Astrocyte of the cerebellum (primary cell): ENCODE data around the gene FAM53B.

Experiments used
- DNase-seq: peaks from one replicate; pipeline ENCODE4 v3.0.0-alpha.2; 2011; ENCODE audit warnings: low read depth
- H3K4me3 ChIP-seq: 2 replicates; pipeline ENCODE4 v1.5.1; 2011; ENCODE audit warnings: mild to moderate bottlenecking, low read depth, low read length, moderate library complexity
- CTCF ChIP-seq: IDR thresholded peaks from 2 replicates; pipeline ENCODE4 v1.5.1; 2012; ENCODE audit warnings: low read length, low read depth, moderate library complexity, mild to moderate bottlenecking; ENCODE audit errors: missing control alignments
- in situ Hi-C: cut with HindIII; loops from 2 replicates; pipeline ENCODE4 v1.10.0; 2017; ENCODE audit warnings: low sequenced_read_pairs

Gene FAM53B

GRCh38 chr10:124650820-124651401, 93.3 kb downstream of the FAM53B start:
- DNase-seq, result no peak
- in situ Hi-C loops, result no loop called here
- H3K4me3 ChIP-seq, result no peak overlapping the region
- no peak for TF ChIP-seq CTCF

DNA sequence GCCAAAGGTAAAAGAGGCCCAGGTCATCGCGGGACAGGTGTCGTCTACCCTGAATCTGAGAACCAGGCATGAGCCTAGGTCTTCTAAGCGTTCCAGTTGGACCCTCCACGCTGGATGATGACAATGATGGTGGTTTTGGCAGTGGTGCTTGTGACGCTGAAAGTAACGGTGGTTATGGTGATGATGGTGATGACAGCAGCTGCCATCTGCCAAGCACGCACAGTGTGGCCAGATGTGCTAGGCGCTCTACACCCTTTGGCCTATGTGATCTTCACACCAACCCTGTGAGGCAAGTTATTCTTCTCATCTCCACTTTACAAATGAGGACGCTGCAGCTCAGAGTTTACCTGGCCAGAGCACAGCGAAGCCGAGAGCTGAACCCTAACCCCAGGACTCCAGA, 93.9 kb downstream of the FAM53B start:
- in situ Hi-C loops, result no loop called here
- DNase-seq, result no peak
- no peak overlapping the region for H3K4me3 ChIP-seq

GRCh38 chr10:124649214-124649613, 95.0 kb downstream of the FAM53B start:
- in situ Hi-C loops, result no loop called here
- no peak for DNase-seq
- no peak overlapping the region for H3K4me3 ChIP-seq
- no peak for TF ChIP-seq CTCF

More for the DNA sequence above, 93.9 kb downstream of the FAM53B start:
- no peak for TF ChIP-seq CTCF

GRCh38 chr10:124648738-124649137, 95.4 kb downstream of the FAM53B start:
- peak; percentile 56 for DNase-seq
- no peak overlapping the region for H3K4me3 ChIP-seq
- in situ Hi-C loops, result no loop called here
- no peak for TF ChIP-seq CTCF

DNA sequence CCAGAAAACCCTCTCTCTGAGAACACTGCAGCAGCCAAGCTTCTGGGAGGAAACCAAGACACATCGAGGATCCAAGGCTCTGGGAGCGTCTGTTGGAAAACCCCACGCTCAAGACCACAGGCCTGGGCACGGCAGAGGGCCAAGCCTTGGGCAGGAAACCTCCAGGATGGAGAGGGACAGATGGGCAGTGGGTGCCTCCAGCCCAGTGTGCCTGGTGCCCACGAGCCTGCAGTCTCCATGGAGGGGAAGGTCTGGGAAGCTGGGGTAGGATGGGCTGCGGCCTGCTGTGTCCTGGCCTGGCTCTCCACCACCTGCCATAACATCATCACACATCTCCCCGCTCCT, 96.1 kb downstream of the FAM53B start:
- no peak for DNase-seq
- in situ Hi-C loops, result no loop called here
- H3K4me3 ChIP-seq, result no peak overlapping the region

GRCh38 chr10:124647421-124648130, 96.6 kb downstream of the FAM53B start:
- in situ Hi-C loops, result no loop called here
- TF ChIP-seq CTCF, result no peak
- no peak for DNase-seq
- no peak overlapping the region for H3K4me3 ChIP-seq

More for the DNA sequence above, 96.1 kb downstream of the FAM53B start:
- no peak for TF ChIP-seq CTCF
